Stromal cell of bone marrow (primary cell): ENCODE measurements around the gene EXOC6B.

ENCODE experiments used
- DNase-seq: peaks from one replicate; pipeline ENCODE4 v3.0.0-alpha.2; 2012; ENCODE audit warnings: low read depth

EXOC6B gene

DNA sequence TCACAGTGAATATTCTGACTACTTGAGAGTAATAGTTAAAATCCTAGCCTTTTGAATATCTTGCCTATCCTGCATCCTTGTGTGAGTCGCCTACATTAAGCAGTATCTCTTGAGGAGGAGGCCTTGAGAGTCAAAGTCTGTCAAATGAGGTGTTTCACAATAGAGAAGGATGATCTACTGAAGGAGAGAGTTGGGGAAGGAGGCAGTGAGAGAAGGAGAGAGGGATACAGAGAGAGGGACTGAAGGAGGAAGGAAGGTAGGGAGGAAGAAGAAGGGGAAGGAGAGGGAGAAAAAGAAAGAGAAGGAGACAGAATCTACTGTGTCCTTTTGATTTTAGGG lies 554.6 kb downstream of the EXOC6B start:
- DNase-seq = no peak

DNA sequence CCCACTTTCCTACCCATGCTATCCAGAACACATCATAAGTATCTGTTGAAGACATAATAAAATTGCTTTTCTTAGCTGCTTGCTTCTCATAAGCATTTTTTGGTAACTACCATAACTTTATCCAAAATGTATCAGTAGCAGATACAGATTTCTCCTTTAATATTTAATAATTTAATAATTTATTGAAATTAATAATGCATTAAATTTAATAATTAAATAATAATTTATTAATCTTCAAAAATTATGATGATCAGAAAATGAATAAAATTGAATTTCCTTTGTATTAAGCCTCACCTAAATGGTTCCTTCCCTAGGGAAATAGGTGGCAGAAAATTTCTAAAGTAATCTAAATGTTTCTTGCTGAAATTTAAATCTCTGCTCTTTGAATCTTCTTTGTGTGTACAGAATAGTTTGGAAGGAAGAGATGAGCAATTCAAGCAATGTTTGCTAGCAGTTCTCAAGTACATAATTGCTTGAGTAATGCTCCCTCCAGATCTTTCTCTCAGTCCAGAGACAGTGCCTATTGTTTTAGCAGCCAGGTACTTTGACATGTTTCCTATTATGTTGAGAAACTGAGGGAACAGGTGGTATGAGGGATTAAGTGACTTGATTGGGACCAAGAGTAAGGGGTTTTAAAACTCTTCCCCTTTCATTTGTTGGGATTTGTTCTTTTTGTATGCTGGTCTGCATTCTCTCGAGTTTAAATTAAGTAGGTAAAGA lies 555.1 kb downstream of the EXOC6B start:
- DNase-seq = no peak

DNA sequence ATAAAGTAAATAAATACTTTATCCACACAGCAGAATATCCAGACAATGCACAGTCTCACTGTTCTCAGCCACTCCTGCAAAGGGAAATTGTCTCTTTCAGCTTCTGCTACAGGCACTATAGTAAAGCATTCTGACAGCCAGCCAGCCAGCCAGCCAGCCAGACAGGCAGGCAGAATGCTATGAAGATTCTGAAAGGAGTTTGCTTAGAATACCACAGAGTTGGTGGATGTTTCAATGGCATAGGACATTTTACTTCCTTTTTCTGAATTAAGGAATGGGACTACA lies 562.1 kb downstream of the EXOC6B start:
- no peak for DNase-seq

- no peak for DNase-seq
Observed at GRCh38 chr2:72263043-72263775, 562.6 kb downstream of the EXOC6B start.

GRCh38 chr2:72261076-72261475 lies 564.8 kb downstream of the EXOC6B start:
- DNase-seq = no peak

GRCh38 chr2:72255540-72255939 lies 570.3 kb downstream of the EXOC6B start:
- no peak for DNase-seq

- DNase-seq = no peak
Observed at GRCh38 chr2:72254831-72255451, 570.9 kb downstream of the EXOC6B start.

- no peak for DNase-seq
Observed at GRCh38 chr2:72238311-72238710, 587.5 kb downstream of the EXOC6B start.

GRCh38 chr2:72237549-72237948 lies 588.3 kb downstream of the EXOC6B start:
- DNase-seq = no peak

DNA sequence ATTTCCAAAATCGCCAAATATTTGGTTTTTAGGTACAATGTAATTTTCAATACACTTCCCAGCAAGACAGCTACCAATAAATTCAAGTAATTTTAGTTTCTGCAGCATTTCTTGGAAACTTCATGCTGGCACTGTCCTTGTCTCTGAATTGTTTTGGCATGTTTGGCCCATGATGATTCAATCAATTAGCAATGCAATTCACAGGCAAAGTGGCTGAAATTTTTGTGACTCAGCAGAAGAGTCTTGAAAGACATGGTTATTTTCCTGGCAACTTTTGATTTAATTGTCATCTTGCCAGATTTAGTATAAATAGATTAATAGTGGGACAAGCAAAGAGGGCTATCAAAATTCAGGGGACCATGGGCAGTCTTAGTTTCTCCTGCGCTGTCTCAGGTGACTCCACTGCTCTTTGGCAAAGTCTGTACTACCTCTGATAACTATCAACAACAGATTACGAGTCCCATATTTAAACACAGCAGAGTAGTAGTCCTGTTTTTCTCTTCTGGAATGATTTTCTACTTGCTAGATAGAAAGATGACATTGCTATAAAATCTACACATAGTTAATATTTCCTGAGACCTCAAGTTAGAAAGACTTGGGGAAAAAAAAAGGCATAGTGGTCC lies 589.3 kb downstream of the EXOC6B start:
- DNase-seq = peak; percentile 88

GRCh38 chr2:72235497-72236415 lies 590.1 kb downstream of the EXOC6B start:
- DNase-seq = no peak

DNA sequence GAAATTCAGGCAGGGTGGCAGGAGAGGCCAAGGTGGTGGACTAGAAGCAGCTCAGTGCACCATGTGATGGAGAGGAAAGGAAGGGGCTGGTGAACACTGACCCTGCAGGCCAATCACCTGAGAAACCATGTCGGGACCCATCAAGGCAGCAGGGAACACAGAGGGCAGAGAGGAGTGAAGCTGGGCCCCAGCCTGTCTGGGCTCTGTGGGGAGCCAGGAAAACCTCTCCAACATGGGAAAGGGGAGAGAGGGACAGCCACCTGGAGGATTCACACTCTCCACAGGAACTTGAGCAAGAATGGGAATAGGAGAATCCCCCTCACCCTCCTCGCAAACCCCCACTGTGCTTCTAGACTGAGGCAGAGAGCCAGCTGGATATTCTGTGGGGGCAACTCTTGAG lies 592.6 kb downstream of the EXOC6B start:
- DNase-seq = no peak

GRCh38 chr2:72222829-72223564 lies 602.8 kb downstream of the EXOC6B start:
- no peak for DNase-seq

- DNase-seq = no peak
Observed at GRCh38 chr2:72220170-72220569, 605.7 kb downstream of the EXOC6B start.

GRCh38 chr2:72214429-72215143 lies 611.2 kb downstream of the EXOC6B start:
- peak; percentile 69 for DNase-seq

DNA sequence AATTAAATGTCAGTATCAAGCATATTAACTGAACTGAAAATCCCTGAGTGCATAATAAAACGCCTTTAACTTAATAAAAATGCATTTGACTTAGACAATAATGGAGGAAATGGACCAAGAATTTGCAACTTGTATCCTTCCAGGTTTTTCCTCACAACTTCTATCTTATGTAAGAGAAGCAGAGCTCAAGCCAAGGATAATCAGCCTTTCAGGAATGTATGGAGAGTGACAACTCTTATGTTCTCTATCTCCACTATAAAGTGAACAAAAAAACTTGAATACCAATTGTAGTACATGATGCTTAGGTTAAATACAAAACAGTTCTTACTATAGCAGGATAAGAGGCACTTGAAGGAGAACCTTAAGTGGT lies 613.4 kb downstream of the EXOC6B start:
- DNase-seq = no peak

- peak; percentile 88 for DNase-seq
Observed at GRCh38 chr2:72211777-72212485, 613.9 kb downstream of the EXOC6B start.

DNA sequence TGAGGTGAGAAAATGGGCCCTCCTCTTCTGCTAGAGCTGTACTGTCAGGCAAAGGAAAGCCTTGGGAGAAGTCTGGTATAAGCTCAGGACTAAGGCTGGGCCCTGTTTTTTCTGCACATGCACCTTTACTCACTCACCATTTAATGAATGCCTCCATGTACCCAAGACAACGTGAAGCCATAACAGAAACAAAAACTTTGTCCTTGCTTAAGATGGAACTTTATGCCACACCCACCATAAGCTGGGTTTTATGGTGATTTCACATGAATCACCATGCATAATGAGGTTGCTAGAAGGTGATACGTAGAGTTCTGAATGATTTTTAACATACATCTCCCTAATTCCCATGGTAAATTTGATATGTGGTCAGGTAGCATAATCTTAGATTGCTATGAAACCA lies 614.5 kb downstream of the EXOC6B start:
- no peak for DNase-seq

DNA sequence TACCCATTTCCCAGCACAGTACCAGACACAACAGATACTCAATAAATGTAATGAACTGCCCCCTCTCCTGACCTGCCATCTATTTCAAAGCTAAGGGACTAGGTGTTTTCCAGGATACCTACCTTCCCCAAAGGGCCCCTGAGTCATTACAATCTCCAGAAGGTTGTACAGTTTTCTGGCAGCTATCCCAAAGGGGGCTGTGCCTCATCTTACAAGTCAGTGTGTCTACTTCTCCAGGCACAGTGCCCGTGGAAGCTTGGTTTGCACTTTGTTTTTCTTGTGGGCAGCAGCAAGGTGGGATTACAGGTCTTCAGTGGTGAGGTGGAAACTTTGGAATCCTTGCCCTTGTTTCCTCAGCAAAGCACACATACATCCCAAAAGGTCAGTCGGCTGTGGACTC lies 615.4 kb downstream of the EXOC6B start:
- no peak for DNase-seq

- DNase-seq = no peak
Observed at GRCh38 chr2:72208225-72208624, 617.6 kb downstream of the EXOC6B start.
